Posterior cingulate gyrus (tissue), 11 donors: ENCODE measurements around the gene C6orf118.

Source experiments
- DNase-seq, 10 donors: peaks; one replicate each; pipeline versions ENCODE4 v3.0.0 to v3.0.0-alpha.2; 2020 to 2021; ENCODE audit warnings: mixed read lengths in 3 of 10
- intact Hi-C: fragments of 100-400 bp; cut with DNase I; formaldehyde crosslinking; loops from one replicate; pipeline ENCODE4 v1.15.1; 2023

The C6orf118 gene

DNA sequence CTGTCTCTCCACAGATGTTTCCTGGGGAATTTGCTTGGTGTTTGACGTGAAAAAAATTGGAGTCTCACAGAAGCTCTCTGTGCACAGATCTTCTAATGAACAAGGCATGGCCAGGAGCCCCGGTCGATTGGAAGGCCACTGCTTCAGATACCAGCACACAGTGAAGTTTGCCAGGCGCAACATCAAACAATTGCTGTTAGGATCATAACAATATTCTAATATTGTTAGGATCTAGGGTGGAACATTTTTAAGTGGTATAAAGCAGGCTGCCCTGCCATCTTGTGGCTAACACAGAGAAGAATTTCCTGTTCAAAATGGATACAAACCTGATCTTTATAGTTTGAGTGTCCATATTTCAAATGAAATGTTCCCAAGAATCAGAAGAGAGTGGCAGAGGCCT lies 64.1 kb downstream of the C6orf118 start:
- DNase-seq: peak in 5 of 10 donors; percentile 10 to 87 (median 23)
- intact Hi-C loops: loop anchor here (10.0 kb wide), 1 partner anchor 1830 kb away; the partner anchor contains the start of gene QKI

DNA sequence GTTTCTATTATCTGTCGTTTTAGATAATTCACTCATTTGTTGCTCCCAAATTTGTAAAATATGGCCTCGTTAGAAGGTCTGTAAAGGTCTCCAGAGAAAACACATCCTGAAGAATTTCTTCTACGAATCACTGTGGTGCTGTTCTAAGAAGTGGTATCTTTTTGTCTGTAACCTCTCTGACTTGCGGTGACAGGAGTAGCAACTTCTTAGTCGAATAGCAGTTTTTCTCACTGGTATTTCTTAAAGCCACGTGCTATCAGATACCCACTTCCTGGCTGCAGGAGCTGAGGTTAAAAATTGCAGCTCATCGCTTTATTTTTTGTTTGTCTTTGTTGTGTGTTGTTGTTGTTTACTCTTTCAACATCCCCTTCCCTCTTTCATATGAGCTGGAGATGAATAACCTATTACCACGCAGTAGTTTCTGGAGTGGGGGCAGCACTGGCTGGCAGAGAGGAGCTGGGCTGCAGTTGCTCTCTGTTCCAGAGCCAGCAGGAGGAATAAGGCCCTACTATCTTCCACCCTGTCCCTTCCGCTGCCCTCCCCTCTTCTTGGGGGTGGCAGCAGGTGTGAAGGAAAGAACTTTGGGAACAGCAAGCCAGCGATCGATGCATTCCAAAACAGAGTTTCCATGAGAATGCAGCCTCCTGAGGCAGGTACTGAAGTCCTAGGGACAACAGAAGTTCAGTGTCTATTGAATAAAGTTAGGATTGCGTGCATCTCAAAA lies 64.7 kb downstream of the C6orf118 start:
- intact Hi-C loops: loop anchor here (10.0 kb wide), 1 partner anchor 1830 kb away; the partner anchor contains the start of gene QKI

DNA sequence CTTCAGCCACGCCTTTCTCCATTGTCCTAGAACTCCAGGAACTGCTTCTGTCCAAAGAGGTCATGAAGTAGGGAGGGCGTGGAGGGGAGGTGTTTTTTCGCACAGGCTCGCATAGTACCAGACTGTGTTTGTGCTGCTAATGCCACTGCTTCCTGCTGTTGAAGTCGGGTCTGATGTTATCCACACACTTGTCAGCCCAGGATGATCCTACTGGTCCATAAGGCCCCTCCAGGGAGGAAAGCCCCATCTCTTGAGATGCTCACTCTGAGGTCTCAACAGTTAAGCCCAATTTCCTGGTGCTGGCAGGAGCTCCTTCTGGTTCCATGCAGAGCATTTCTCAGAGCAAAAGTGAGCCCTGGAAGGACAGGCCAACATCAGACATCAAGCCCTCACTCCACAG lies 65.6 kb downstream of the C6orf118 start:
- intact Hi-C loops: loop anchor here (10.0 kb wide), 1 partner anchor 1829 kb away; the partner anchor contains the start of gene QKI
- no peak for DNase-seq

More for the DNA sequence above, 64.7 kb downstream of the C6orf118 start:
- no peak for DNase-seq

DNA sequence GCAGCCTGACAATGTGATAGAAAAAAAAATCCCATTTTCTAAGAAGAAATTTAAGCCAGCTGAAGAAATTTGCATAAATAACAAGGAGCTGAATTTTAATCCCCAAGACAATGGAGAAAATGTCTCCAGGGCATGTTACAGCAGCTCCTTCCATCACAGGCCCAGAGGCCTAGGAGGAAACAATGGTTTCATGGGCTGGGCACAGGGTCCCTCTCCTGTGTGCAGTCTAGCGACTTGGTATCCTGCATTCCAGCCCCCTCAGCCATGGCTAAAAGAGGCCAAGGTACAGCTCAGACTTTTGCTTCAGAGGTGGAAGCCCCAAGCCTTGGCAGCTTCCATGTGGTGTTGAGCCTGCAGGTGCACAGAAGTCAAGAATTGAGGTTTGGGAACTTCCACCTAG lies 73.1 kb downstream of the C6orf118 start:
- DNase-seq: no peak
- intact Hi-C loops: no loop called here

DNA sequence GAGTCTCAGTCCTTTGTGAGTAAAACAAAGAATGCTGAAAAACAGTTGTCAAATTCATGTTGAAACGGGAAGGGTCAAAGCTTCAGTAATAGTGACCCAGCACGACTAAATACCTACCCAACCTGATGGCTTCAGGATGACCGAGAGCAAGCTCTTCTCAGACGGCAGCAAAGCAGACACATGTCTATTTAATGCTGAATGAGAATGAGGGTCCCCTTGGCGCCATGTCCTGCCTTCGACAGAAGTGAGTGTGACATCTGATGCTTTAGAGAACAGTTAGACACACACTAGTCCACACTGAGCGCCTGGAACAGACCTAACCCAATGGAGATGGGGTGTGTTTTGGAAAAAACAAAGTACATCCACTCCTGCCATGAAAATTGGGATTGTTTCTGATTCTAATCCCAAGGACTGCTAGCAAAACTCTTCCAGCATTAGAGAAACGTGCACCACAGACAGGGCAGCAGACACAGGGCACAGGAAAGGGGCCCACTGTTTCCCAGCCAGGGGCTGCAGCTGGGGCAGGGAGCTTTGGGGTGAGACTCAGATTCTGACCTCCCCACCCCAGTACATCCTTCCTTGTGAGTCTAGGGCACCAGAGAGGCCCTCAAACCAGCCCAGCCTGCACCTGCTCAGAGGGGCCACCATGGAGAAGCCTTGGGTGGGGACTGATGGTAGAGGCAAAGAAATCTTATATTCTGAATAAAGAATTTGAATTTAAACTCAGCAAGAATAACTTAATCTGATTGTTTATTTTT lies 76.5 kb downstream of the C6orf118 start:
- no peak for DNase-seq
- intact Hi-C loops: no loop called here

DNA sequence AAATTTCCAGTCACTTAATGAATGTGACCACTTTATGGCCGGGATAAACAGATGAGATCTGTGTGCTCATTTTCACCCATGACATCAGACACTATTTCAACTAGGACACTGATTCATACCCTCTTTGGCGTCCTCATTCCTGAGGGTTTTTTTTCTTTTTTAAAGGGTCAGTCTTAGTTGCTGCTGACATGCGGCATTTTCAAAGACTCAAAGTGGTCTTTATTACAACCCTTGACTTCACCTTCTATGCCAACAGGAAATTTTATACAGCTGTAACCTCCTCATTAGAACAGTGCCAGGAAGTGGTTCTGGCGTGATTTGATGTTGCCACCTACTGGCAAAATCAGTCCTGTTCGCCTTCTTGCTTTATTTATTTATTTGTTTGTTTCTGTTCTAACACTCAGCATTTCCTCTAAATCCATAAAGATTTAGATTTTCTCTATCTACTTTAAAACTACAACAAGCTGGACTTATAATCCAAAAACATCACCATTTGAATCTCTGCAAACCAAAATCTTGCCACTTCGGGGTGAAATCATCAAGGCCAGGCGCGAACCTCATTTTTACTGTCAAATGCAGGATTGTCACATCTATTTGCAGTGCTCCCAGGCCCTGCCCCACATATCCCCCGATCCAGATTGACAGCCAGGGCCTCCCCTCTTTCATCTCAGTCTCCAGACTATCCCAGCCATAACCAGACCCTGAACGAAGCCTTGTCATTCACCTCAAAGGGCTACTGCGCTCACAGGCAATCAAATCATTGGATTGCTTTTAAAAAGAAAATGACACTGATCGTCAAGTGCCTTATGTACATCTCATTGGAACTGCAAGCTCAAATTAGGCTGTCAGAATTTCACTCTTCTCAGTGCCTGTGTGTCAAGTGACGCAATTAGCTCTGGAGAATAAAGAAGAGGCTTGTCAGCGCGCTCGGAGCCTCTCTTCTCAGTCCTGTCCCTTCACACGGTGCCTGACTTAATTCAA lies 77.5 kb downstream of the C6orf118 start:
- intact Hi-C loops: loop anchor here (1.0 kb wide), 1 partner anchor 304 kb away; no protein-coding TSS in a partner anchor

DNA sequence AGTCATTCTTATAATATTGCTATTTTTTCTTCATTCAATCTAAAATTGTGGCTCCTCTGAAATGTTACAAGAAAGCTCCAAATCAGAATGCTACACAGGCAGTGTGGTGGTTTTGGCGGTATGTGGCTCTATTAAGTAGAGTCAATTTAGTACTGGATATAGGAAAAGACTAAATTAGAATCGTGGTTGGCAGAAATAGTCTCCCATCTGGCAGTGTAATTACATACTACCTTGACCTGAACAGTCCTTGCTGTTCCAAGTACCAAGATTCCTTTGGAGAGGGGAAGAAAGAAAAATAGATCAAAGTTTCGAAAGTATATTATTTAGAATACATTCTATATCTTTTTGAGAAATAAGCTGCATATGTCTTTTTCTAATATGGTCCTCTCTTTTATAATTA lies 78.2 kb downstream of the C6orf118 start:
- DNase-seq: no peak
- intact Hi-C loops: loop anchor here (1.0 kb wide), 1 partner anchor 303 kb away; no protein-coding TSS in a partner anchor

More for the DNA sequence above, 77.5 kb downstream of the C6orf118 start:
- peak in 7 of 10 donors; percentile 37 to 84 (median 49) for DNase-seq
